Measurements from ENCODE around the gene FMN1.

The FMN1 gene

GRCh38 chr15:32843219-32843815, 351.2 kb downstream of the FMN1 start:
- no peak for DNase-seq

GRCh38 chr15:32842081-32842480, 352.4 kb downstream of the FMN1 start:
- no peak for DNase-seq

GRCh38 chr15:32840507-32841245, 353.8 kb downstream of the FMN1 start:
- no peak for DNase-seq

GRCh38 chr15:32838820-32839219, 355.7 kb downstream of the FMN1 start:
- DNase-seq: no peak

- no peak for DNase-seq
Measured at GRCh38 chr15:32838338-32838737, 356.2 kb downstream of the FMN1 start.

- DNase-seq: no peak
Measured at GRCh38 chr15:32837935-32838334, 356.6 kb downstream of the FMN1 start.

GRCh38 chr15:32834156-32834555, 360.4 kb downstream of the FMN1 start:
- DNase-seq: no peak

GRCh38 chr15:32833379-32833821, 361.1 kb downstream of the FMN1 start:
- DNase-seq: no peak

- DNase-seq: no peak
Measured at GRCh38 chr15:32831485-32831884, 363.0 kb downstream of the FMN1 start.

GRCh38 chr15:32830241-32830640, 364.3 kb downstream of the FMN1 start:
- no peak for DNase-seq

- no peak for DNase-seq
Measured at GRCh38 chr15:32829436-32829835, 365.1 kb downstream of the FMN1 start.

- no peak for DNase-seq
Measured at GRCh38 chr15:32828507-32829186, 365.9 kb downstream of the FMN1 start.

GRCh38 chr15:32826685-32827084, 367.8 kb downstream of the FMN1 start:
- no peak for DNase-seq

- DNase-seq: no peak
Measured at GRCh38 chr15:32825219-32825618, 369.3 kb downstream of the FMN1 start.

GRCh38 chr15:32824777-32825176, 369.7 kb downstream of the FMN1 start:
- no peak for DNase-seq

- no peak for DNase-seq
Measured at GRCh38 chr15:32823750-32824149, 370.8 kb downstream of the FMN1 start.

GRCh38 chr15:32822739-32823138, 371.8 kb downstream of the FMN1 start:
- DNase-seq: no peak

GRCh38 chr15:32819448-32819847, 375.1 kb downstream of the FMN1 start:
- DNase-seq: no peak

- DNase-seq: no peak
Measured at GRCh38 chr15:32818758-32819447, 375.6 kb downstream of the FMN1 start.

GRCh38 chr15:32817577-32817976, 376.9 kb downstream of the FMN1 start:
- DNase-seq: no peak

- DNase-seq: no peak
Measured at GRCh38 chr15:32807331-32807730, 387.2 kb downstream of the FMN1 start.

GRCh38 chr15:32803631-32804030, 390.9 kb downstream of the FMN1 start:
- DNase-seq: no peak

GRCh38 chr15:32802286-32802936, 392.1 kb downstream of the FMN1 start:
- DNase-seq: peak; percentile 50

Measured in right hindlimb (tissue), 1 donor.